GM19035 (cell line): ENCODE results near the gene ANKRD28.
"Not testable (repeated sequence)": the region's sequence is repeated elsewhere in the genome, so short reads cannot be mapped to it uniquely, and the experiment has no call there.

Source experiments
- ATAC-seq: cut with Tn5 transposase; IDR thresholded peaks from one replicate; pipeline ENCODE4 v1.9.1; 2021; ENCODE audit not compliant: unreplicated experiment

ANKRD28 gene

DNA sequence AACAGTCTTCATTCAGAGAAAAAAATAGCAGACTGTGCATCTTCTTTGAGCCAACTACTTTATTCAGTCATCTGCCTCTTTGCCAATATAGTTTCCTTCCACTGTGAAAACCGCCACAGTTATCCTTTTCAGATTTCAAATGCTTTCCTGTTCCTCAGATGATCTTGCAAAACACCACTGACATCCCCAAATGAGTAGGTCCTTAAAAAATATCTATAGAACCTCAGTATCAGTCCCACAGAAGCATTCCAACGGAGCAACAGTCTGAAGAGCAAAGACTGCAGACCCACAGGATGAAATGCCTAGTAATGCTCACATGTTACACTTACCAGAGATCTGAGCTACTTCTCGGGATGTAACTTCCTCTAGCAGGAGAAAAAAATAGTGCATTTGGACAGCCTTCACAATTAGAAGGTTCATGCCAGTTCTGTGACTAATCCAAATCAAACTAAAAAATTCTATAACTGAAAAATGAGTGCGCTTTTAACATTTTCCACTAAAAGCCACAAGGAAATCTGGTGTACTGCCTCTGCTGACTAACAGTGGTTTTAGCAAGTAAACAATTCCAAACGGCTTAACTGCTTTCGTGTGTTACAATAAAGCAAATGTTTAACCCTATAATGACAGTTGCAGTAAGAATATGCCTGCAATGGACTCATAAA is at the start of gene ANKRD28:
TSS of gene ANKRD28 (minus strand) at position 338 of the 662 bp plus-strand sequence. CDS start 1,458 bp downstream, outside the sequence.
- ATAC-seq, result no peak

DNA sequence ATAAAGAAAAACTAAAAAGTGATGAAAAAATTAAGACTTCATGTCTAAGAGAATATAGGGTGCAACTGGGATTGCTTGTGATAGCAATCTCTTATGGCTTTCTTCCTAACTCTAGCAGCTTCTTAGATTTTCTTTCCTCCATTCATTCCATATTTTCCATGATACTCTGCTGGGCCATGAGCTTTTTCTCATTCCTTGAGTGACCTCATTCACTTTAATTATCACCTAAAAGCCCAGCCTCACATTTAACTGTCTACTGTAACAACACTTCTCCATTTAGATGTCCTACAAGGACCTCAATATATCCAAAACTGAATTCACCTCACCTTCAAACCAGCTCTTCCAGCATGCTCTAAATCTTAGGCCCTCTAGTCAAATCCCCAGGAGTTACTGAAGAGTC is 49.5 kb upstream of the ANKRD28 start:
- ATAC-seq, result no peak

DNA sequence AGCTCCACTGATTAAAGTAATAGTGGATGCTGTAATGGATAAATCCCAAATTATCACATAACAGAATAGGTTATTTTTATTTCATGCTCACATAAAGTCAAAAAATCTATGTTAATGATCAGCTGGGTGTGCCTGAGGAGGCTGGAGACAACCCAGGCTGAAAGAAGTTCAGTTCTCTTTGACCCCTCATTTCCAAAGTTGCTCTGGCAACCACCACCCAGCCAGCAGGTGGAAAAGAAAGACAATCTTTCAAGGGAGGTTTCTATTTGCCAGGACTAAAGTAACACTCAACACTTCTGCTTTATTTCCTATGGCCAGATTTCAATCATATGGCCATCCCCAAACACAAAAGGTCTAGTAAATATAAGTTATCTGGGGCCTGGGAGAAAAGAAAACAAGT is 48.8 kb upstream of the ANKRD28 start:
- ATAC-seq, result no peak

DNA sequence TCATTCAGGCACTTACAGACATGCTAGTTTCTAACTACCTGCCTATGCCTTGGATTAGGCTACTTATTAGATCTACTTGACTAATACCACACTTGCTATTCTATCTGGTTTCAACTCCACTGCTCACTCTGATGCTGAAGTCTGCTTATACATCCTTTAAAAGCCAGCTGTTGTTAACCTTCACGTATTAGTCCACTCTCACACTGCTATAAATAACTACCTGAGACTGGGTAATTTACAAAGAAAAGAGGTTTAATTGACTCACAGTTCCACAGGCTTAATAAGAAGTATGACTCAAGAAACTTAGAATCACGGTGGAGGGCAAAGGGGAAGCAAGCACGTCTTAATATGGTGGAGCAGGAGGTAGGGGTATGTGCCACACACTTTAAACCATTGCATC is 47.7 kb upstream of the ANKRD28 start:
- ATAC-seq, result no peak

DNA sequence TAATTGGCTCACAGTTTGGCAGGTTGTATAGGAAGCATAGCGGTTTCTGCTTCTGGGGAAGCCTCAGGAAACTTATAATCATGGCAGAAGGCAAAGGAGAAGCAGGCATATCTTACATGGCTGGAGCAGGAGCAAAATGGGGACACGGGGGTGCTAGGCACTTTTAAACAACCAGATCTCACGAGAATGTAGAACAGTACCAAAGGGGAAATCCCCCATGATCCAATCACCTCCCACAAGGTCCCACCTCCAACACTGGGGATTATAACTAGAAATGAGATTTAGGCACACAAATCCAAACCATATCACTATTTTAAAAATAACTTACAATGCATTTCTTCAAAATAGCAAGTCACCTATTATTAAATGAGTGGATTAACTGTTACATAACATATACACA is 47.1 kb upstream of the ANKRD28 start:
- ATAC-seq, result no peak

DNA sequence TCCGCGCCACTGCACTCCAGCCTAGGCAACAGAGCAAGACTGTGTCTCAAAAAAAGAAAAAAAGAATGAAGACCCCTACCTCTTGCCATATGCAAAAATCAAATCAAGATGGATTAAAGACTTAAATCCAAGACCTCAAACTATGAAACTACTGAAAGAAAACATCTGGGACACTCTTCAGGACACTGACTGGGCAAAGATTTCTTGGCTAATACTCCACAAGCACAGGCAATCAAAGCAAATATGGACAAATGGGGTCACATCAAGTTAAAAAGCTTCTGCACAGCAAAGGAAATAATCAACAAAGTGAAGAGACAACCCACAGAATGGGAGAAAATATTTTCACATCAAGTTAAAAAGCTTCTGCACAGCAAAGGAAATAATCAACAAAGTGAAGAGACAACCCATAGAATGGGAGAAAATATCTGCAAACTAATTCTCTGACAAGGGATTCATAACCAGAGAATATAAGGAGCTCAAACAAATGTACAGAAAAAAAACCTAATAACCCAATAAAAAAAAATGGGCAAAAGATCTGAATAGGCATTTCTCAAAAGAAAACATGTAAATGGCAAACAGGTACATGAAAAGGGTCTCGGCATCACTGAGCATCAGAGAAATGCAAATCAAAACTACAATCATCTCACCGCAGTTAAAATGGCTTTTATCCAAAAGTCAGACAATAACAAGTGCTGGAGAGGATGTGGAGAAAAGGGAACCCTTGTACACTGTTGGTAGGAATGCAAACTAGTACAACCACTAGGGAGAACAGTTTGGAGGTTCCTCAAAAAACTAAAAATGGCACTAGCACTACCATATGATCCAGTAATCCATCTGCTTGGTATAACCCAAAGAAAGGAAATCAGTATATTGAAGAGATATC is 43.6 kb upstream of the ANKRD28 start:
- not testable (repeated sequence) for ATAC-seq

DNA sequence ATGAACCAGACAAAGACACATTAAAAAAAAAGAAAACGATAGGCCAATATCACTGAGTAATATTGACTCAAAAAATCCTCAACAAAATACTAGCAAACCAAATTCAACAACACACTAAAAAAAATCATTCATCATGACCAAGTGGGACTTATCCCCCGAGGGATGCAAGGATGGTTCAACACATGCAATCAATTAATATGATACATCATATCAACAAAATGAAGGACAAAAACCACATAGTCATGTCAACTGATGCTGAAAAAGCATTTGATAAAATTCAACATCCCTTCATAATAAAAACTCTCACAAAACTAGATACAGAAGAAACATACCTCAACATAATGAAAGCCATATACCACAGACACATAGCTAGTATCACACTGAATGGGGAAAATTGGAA is 41.8 kb upstream of the ANKRD28 start:
- ATAC-seq, result no peak

DNA sequence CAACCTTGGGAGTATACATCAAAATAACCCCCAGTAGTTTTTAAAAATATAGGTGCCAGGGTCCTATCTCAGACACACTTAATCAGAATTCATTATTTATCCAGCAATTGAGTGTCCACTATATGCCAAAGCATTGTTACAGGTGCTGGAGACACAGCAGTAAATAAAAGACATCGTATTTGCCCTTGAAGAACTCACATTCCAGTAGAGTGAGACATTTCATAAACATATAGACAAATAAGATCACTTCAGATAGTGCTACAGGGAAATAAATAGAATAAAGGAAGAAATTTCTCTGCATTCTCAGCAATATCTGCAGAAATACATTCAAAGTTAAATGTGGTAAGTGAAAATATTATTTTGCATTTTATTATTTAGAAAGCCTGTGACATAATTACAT is 34.1 kb upstream of the ANKRD28 start:
- ATAC-seq, result no peak

DNA sequence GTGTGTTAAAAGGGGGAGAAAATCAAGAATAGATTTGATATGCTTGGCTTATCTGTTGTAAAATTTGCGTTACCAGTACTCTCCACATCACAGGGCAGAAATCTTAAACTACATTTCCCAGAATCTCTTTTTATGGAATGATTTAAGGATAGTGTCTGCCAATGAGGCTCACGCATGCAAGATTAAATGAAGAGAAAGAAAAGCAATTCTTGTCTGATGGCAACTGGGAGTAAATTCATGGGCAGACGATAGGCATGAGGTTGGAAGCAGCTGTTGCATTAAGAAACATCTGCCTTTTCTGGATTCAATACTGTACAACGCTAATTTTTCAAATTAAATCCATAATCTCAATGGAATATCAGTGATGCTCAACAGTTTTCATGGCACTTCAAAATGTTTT is 27.2 kb upstream of the ANKRD28 start:
- ATAC-seq, result no peak

DNA sequence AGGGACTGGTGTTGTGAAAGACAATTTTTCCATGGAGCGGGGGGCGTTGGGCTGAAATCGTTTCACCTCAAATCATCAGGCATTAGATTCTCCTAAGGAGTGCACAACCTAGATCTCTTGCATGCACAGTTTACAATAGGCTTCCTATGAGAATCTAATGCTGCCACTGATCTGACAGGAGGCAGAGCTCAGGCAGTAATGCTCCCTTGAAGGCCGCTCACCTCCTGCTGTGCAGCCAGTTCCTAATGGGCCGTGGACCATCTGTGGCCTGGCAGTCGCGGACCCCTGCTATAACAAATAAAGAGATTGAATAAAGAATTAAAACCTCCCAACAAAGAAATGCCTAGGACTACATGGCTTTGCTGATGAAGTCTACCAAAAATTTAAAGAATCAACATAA is 25.3 kb upstream of the ANKRD28 start:
- no peak for ATAC-seq

DNA sequence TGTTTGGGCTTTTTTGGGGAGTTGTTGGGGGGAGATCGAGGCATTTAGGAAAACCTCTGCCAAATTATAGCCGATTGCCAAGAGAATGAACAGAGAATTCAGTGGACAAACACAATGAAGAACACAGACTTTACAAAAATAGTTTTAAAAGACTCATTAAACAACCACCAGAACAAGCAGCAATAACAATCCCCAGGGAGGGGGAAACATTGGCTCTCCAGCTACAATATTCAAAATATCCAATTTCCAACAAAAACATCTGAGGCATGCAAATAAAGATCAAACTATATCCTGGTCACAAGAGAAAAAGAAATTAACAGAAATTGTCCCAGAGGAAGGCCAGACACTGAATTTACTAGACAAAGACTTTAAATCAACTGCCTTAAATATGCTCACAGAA is 24.5 kb upstream of the ANKRD28 start:
- no peak for ATAC-seq

DNA sequence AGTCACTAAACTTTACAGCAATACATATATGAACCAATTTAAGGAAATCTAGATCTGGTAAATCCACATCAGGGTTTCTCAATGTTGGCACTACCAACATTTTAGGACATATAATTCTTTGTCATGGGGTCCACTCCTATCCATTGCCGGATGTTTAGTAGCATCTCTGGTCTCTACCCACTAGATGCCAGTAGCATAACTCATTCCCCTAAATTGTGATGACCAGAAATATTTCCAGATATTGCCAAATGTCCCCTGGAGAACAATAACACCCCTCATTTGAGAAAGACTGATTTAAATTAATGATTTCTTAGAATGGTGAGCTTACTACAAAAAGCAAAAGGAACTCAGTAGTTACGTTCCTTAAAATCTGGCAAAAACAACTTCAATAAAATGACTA is 23.1 kb upstream of the ANKRD28 start:
- ATAC-seq, result no peak

DNA sequence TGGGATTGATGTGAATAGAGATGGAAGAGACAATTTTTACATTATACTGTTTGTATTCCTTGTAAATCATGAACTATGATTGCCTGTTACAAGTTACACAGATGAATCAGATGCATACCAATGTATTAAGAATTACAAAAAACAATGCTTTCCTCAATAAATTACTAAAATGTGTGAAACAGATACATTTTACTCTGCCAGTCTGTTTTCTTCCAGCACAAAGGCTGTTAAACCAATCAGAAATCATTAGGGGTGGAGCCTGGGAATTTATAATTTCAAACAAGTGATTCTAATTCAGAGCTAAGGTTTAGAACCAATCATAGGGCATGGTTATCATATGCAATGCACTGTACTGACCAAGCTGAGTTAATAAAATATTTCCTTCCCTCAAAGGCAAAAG is 21.8 kb upstream of the ANKRD28 start:
- no peak for ATAC-seq

DNA sequence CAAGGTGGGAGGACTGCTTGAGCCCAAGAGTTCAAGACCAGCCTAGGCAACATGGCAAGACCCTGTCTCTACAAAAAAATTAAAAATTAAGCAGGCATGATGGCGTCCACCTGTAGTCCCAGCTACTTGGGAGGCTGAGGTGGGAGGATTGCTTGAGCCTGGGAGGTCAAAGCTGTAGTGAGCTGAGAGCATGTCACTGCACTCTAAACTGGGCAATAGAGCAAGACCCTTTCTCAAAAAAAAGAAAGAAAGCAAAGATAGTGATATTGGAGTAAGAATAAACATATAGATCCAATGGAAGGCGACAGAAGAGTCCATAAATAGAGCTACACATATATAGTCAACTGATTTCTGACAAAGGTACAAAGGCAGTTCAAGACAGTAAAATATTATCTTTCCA is 21.3 kb upstream of the ANKRD28 start:
- no peak for ATAC-seq

DNA sequence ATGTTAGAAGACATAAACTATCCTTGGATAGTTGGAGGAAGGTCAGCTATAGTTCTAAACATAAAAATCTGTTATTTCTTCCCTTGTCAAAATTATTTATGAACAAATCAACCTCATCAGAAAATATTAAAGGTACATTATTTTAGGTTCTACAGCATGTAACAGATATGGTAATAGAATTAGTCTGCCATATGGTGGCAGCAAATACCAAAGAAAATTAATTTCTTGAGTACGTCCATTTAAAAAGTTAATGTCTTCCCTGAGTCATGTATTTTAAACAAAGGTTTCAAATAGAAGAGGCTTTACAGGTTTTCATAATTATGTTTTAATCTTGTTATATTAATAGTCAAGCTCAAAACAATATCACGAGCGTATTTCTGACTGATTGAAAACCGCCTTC is 17.9 kb upstream of the ANKRD28 start:
- ATAC-seq, result no peak

DNA sequence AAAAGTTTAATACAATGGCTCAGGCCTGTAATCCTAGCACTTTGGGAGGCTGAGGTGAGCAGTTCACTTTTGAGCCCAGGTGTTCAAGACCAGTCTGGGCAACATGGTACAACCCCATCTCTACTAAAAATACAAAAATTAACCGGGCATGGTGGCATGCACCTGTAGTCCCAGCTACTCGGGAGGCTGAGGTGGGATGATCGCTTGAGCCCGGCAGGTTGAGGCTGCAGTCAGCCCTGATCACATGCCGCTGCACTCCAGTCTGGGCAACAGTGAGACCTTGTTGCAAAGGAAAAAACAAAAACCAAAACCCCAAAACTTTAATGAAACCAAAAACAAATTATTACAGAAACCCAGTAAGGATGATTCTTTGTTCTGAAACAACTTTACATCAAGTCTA is 15.3 kb upstream of the ANKRD28 start:
- ATAC-seq, result not testable (repeated sequence)

DNA sequence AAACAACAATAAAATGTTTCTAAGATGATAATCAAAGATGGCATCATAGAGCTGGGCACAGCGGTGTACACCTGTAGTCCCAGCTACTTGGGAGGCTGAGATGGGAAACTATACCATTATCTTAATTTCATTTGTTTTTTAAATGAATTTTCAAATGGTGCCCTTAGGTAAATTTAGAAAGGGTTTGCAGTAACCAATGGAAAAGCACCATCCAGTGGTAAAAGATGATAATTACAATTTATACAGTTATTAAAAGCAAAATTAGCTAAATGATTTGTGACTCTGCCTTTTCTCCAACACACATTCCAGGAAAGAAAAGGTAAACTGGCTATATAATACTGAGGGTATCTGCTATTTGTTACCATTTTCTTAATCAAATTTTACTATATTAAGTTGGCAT is 14.4 kb upstream of the ANKRD28 start:
- ATAC-seq, result no peak

DNA sequence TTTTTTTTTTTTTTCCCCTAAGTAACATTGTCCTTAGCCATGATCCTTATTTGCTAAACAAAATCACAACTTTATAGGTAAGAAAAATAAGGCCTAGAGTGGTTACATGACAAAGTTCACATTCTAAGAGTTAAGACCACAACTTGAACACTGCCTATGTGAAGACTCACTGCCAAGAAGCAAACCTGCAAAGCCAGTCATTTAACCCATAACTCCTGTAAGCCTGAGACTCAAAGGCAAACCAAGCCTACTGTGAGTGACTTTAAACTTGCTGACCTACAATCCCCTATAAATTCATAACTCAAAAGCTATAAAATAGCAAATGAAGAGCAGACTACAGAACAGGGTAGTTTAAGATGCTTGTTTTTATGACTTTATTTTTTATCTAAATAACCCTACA is 12.9 kb upstream of the ANKRD28 start:
- no peak for ATAC-seq

DNA sequence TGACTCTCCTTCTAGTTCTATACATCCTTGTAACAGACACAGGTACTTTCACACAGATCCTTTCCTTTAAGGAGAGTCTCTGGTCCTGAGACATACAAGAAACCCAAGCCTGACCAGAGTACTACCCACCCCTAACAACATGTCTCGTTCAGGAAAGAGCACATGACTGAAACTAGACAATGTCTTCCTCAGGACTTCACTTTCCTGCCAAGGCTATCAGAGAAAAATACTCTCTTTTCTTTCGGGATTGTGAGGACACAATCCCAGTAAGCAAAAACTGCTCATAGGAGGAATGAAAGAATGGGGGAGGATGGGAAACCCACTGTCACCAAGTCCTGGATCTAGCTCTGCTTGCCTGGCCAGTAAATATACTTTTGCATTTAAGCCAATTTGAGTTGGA is 11.5 kb upstream of the ANKRD28 start:
- ATAC-seq, result no peak

DNA sequence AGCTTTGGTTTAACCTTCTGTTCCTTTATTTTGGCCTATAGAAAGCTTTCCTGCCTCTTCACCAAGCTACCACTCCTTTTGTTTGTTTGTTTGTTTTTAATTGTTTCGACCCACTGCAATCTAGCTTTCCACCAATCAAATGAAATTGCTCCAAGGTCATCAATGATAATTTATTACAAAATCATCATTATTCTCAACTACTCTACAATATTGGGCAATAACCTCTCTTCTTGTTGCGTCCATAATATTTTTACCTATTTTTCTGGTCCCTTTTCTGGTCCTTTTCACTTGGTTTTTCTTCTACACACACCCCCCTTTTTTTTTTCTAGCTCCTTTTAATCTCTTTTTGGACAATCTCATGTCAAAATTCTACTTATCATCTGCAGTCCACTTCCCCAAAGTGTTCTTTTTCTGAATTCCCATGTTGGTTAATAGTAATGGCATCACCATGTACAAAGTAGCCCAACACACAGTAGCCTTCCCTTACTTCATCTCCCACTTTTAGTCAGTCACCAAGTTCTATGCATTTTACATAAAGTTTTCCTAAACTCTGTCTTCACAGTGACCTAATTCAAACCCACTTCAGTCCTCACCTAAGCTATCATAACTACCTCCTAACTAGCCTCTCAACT is 11.0 kb upstream of the ANKRD28 start:
- no peak for ATAC-seq

DNA sequence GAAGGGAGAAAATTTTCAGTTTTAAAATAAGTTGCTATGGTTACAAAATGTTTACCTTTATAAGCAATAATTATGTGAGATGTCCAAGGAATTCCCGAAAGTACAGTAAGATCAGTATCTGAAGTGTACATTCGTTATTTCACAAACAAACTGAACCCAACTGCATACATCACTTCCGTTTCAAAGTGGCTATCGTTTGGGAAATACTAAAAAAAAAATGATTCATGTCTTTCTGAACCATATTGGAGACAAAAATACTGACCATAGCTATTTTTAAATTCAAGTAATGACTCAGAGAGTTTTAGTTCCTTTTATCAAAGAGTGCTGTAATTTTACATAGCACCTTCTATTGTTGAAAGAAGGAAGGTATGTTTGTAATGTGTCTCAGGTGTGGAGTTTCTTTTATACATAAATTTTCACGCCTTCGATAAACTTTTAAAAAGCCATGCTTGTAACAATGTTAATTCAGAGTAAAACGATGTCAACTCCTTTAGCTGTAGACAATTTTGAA is 8.0 kb upstream of the ANKRD28 start:
- peak; percentile 81 for ATAC-seq

DNA sequence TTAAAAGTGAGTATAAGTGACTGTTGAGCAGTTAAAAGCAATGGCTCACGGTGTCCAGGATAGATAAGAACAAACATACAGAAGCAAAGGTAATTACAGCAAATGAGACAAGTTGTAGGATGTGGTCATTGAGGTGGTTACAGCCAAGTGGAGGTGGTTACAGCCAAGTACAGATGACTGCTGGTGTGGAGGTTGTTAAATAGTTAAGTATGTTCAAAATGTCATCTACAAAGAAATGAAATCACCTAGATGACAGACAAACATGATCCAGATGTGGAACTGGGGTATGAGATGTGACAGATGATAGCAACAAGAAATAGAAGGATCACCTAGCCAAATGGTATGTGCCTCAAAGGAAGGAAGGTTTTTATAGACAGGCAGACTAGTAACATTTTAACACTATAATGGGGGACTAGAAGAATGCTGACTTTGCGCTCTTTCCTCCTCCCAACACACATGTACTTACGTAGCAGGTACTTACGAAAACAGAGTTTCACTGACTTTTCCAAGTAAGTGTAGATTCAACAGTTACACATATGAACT is 6.8 kb upstream of the ANKRD28 start:
- peak; percentile 42 for ATAC-seq
